Activated T-cell treated with anti-CD3 and anti-CD28 coated beads, Interleukin-2, amount 50 U/mL, for 72 hours (primary cell): ENCODE results near the gene ARX. TPM values are rescaled to one million over a fixed set of nuclear protein-coding genes. Genes with fewer than 3 reads are reported as not detected.
A peak's percentile ranks its signal among the peaks of the same experiment; 100 is the strongest.

ENCODE experiments used
- ATAC-seq, 2 donors: fragments of 150-1000 bp; cut with Tn5 transposase; replicated peaks in 1 of 2; 2 replicates each; pipeline ENCODE4 v1.10.0; 2021; ENCODE audit warnings: moderate library complexity in 2 of 2, mild to moderate bottlenecking in 1 of 2
- DNase-seq, 2 donors: peaks; one replicate each; pipeline ENCODE4 v3.0.0; 2021 to 2022; ENCODE audit warnings: mixed read lengths in 1 of 2
- H3K27ac Mint-ChIP-seq: one replicate; pipeline ENCODE4 v1.8.0; 2022; ENCODE audit warnings: mild to moderate bottlenecking, moderate library complexity, mixed read lengths
- H3K27me3 Mint-ChIP-seq: one replicate; pipeline ENCODE4 v1.8.0; 2022; ENCODE audit warnings: low read depth, mixed read lengths
- H3K36me3 Mint-ChIP-seq, 2 donors: one replicate each; pipeline ENCODE4 v1.8.0; 2022; ENCODE audit warnings: mixed read lengths in 2 of 2, mild to moderate bottlenecking in 1 of 2; ENCODE audit not compliant: insufficient read depth in 2 of 2
- H3K4me1 Mint-ChIP-seq: one replicate; pipeline ENCODE4 v1.8.0; 2022; ENCODE audit warnings: low read depth, mixed read lengths
- H3K4me3 Mint-ChIP-seq, 2 donors: one replicate each; pipeline ENCODE4 v1.8.0; 2022; ENCODE audit warnings: mild to moderate bottlenecking in 2 of 2, mixed read lengths in 2 of 2, moderate library complexity in 2 of 2
- H3K9me3 Mint-ChIP-seq, 2 donors: one replicate each; pipeline ENCODE4 v1.8.0; 2022; ENCODE audit warnings: mixed read lengths in 2 of 2
- total RNA-seq, 2 donors: library from RNA; stranded (reverse); gene quantifications; one replicate each; pipeline ENCODE4 v1.2.3, GENCODE V29; 2022

The ARX gene
- total RNA-seq, 2 donors from 2014 or later, result not detected

DNA sequence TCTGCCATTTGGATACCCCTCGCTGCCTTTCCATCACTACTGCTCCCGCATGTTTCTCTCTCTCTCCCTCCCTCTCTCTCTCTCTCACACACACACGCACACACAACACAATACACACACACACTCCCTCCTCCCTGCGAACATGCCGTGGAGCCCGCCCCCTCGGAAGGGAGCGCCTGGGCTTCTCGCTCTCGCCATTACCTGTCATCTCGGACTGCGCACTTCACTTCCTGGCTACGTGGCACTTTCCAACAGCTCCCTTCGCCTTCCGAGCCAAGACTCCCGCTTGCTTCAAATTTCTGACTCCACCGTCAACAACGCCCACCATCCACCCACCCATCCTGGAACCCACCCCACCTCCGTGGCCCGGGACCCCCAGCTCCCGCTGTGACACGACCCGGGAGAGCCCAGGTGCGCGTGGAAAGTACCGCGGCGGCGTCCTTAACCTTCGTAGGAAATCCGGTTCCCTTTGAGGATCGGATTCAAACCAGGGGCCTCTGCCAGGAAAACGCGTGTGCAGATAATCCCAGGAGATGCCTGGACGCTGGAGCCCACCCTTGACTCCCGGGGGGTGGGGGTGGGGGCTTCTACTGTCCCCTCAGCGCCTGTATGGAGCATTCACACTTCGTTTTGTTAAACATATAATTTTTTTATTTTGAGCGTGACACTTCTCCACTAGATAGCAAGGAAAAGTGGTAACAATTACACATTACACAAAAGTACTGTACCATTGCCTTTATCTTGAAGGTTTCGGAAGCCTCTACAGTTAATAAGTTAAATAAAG lies 12.5 kb downstream of the ARX start:
- ATAC-seq, result peak in 1 of 2 donors; percentile 24
- Mint-ChIP-seq H3K4me1 (peaks cover 23% of the 10 kb centered on the region), H3K9me3 (no peaks in the 10 kb centered on the region), H3K27me3 (peaks cover 48% of the 10 kb centered on the region), H3K27ac (peak overlapping the region; percentile 94), H3K4me3 (peak overlapping the region; percentile 79 to 84), H3K36me3 (peaks cover 2 to 4% of the 10 kb centered on the region in 2 donors)
- DNase-seq, result no peak

DNA sequence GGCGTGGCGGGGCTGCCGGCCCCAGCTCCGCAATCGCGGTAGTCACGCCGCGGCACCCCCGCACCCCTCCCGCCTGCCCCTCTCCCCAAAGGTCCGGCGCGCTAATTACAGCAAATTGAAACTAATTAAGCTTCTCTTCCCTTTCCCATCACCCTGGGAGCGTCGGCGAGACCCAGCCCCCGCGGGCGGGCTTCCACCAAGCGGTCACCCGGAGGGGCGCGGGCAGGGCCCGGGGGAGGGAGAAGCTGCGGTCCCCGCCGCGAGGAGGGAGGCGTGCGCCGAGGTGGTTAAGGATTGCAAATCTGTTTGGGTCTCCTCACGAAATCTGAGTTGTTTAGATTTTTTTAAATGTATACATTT lies 13.1 kb downstream of the ARX start:
- Mint-ChIP-seq H3K27me3 (peaks cover 42% of the 10 kb centered on the region), H3K27ac (no peak overlapping the region), H3K9me3 (no peaks in the 10 kb centered on the region), H3K36me3 (peaks cover 2 to 4% of the 10 kb centered on the region in 2 donors), H3K4me3 (peak overlapping the region; percentile 79 to 84), H3K4me1 (peaks cover 23% of the 10 kb centered on the region)
- no peak for ATAC-seq
- no peak for DNase-seq

DNA sequence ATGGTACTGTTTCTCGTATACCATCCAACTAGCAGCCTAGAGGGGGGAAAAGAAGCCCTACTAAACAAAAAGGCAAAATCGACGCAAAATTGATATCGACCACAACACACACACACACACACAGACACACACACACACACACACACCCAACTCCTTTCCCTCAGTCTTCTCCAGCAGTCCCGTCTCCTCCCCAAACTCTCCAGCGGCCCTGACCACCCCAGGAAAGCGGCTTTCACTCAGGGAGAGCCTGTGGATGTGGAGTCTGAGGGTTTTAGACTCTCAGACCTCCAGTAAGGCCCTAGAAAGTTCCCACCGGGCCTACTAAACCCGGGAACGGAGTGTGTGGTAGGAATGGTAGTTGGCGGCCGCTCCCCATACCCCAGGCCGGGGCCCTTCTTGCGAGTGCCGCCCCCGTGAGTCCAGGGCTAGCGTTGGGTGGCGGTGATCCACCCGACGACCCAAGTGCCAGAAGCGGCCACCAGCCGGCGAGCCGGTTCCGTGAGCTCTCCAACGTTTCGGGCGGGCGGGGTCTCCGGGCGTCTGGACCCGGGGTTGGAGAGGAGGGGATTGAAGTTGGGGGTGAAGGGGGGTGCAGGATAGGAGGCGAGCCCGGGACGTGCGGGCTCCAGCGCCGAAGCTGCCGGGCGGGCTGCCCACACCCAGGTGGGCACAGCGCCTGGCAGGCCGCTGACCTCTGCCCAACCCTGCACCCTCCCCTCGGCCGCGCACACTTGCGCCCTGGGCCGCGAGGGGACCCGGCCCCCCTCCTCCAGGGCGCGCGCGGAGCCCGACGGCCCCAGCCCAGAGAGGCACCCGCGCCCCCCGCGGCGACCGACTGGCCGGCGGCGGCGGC lies 13.7 kb downstream of the ARX start:
- no peak overlapping the region for H3K27ac Mint-ChIP-seq
- no peak overlapping the region for H3K4me3 Mint-ChIP-seq
- peaks cover 23% of the 10 kb centered on the region for H3K4me1 Mint-ChIP-seq
- H3K9me3 Mint-ChIP-seq, result no peaks in the 10 kb centered on the region
- H3K36me3 Mint-ChIP-seq, result peaks cover 2 to 4% of the 10 kb centered on the region in 2 donors
- DNase-seq, result no peak
- ATAC-seq, result no peak
- peaks cover 41% of the 10 kb centered on the region for H3K27me3 Mint-ChIP-seq

DNA sequence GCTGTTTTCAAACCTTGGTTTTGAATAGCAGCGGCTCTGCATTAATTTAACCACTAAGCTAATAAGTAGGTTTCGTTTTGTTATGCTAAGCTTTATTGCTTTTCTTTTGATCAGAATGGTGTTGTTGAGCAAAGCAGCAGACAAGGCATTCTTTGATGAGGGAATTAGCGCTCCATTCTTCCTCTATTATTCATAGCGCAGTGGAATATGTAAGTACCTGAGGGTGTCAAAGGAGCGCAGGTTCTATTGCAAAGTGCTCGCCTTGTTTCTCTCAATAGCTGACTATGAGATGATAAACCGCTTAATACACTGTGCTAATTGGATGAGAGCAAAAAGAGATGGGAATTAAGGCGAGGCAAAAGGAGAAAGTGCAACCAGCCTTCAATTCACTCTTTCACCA lies 16.3 kb downstream of the ARX start:
- Mint-ChIP-seq H3K36me3 (peaks cover 2 to 7% of the 10 kb centered on the region in 2 donors), H3K27me3 (peaks cover 25% of the 10 kb centered on the region), H3K4me1 (peaks cover 13% of the 10 kb centered on the region), H3K4me3 (no peak overlapping the region), H3K9me3 (no peaks in the 10 kb centered on the region), H3K27ac (no peak overlapping the region)
- ATAC-seq (no peak), DNase-seq (no peak)

DNA sequence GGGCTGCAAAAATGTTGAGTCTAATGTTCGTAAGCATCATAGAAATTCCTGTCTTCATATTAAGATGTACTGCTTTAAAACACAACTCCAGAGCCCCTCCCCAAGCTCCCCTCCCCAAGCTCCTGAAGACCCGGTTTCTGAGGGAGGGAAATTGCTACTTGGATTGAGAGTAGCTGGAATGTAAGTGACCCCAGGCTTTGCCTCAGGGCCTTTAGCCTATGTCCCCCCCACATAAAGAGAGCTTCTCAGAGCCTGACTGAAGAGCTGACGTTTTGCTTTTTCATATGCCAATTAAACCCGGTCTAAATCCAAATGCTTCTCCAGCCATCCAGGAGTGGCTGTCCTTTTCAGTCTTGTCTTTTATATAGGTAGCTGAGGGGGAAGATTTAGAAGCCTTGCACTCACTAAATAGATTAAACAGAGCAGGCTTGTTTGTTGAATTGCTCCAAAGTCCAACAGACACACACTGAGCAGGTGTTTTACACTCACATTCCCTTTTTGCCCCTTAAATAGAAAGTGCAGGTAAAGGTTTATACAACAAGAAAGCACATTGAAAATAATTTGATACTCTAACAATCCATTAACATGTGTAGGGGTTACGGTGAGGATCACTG lies 19.6 kb downstream of the ARX start:
- Mint-ChIP-seq H3K27me3 (peaks cover 12% of the 10 kb centered on the region), H3K27ac (no peak overlapping the region), H3K4me3 (no peak overlapping the region), H3K9me3 (no peaks in the 10 kb centered on the region), H3K36me3 (peaks cover 0 to 8% of the 10 kb centered on the region in 2 donors), H3K4me1 (no peaks in the 10 kb centered on the region)
- DNase-seq (no peak), ATAC-seq (no peak)

DNA sequence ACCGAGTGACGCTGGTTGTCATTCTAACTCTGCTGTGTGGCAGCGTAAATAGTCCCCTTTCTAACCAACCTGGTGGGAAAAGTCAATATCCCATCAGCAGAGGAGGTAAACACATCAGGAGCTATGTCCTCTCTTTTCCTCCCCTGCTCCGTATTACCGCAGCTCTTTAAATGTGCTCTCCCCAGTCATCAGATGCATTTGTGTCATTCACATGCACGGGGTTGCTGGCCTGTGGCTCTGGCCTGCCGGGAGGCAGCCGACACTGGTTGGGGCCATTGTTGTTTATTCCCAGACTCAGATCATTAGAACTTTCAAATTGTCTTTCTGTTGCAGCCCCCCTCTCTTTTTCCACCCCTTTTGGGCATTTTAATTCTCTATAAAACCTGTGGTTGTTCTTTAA lies 21.9 kb downstream of the ARX start:
- no peaks in the 10 kb centered on the region for H3K4me1 Mint-ChIP-seq
- DNase-seq (no peak), ATAC-seq (no peak)
- H3K9me3 Mint-ChIP-seq, result no peaks in the 10 kb centered on the region
- no peak overlapping the region for H3K27ac Mint-ChIP-seq
- peaks cover 17% of the 10 kb centered on the region for H3K27me3 Mint-ChIP-seq
- no peak overlapping the region for H3K4me3 Mint-ChIP-seq
- H3K36me3 Mint-ChIP-seq, result peaks cover 0 to 6% of the 10 kb centered on the region in 2 donors

DNA sequence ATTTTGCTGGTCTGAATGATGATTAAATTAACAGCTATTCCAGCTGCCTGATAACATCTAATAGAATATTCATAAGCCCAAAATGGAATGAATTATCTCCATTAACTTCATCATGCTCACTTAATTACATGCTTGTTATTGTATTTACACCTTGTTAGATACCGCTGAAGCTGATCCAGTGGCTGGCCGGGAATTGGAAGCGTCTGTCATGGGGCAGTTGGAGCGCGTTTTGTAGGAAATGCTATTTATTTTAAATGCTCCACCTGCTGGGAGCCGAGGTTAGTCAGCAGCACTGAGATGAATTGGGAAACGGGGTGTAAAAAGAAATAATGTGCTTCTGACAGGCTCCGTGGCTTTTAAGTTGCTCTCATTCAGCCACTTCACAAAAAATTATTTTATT lies 25.2 kb downstream of the ARX start:
- H3K27ac Mint-ChIP-seq, result no peak overlapping the region
- H3K36me3 Mint-ChIP-seq, result peaks cover 1 to 6% of the 10 kb centered on the region in 2 donors
- no peaks in the 10 kb centered on the region for H3K4me1 Mint-ChIP-seq
- DNase-seq (no peak), ATAC-seq (no peak)
- no peaks in the 10 kb centered on the region for H3K9me3 Mint-ChIP-seq
- no peak overlapping the region for H3K4me3 Mint-ChIP-seq
- H3K27me3 Mint-ChIP-seq, result peaks cover 17% of the 10 kb centered on the region

DNA sequence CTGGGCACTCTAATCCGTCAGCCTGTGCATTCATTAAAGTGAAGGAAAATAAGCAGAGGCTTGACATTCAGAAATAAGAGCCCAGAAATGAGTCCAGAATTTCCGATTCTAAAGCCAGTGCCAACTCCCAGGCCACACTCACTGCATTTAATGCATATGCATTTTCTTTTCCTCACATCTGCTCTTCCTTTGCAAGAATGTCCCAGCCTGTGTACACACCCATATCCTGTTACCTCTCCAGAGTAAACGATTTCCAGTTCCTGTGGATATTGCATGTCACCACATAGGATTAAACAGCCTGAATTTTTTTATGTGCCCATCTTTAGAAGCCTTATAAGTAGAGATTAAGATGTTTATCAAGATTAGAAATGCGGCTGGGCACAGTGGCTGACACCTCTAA lies 27.5 kb downstream of the ARX start:
- no peak overlapping the region for H3K27ac Mint-ChIP-seq
- H3K4me1 Mint-ChIP-seq, result no peaks in the 10 kb centered on the region
- peaks cover 1 to 4% of the 10 kb centered on the region in 2 donors for H3K36me3 Mint-ChIP-seq
- H3K4me3 Mint-ChIP-seq, result no peak overlapping the region
- no peaks in the 10 kb centered on the region for H3K9me3 Mint-ChIP-seq
- peaks cover 17% of the 10 kb centered on the region for H3K27me3 Mint-ChIP-seq
- DNase-seq (no peak), ATAC-seq (no peak)

DNA sequence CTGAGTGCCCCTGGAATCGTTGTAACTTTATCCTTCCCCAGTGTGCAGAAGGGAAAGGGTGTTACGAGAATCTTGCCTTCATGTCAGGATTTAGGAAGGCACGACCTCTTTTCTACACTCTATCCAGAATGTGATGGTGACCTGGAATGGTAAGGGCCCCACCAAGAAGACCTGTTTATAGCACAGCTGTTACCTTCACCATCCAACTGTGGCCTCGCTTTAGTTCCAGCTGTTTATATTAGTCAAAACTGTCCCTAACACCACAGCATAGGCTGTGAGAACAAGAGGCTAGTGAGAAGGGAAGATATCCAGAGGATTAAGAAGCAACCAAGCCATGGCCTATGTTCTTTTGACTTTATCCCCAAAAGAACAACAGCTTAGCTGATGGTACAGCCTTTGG lies 28.0 kb downstream of the ARX start:
- Mint-ChIP-seq H3K4me1 (no peaks in the 10 kb centered on the region), H3K36me3 (peaks cover 1 to 4% of the 10 kb centered on the region in 2 donors), H3K4me3 (no peak overlapping the region), H3K27ac (no peak overlapping the region), H3K9me3 (no peaks in the 10 kb centered on the region), H3K27me3 (peaks cover 11% of the 10 kb centered on the region)
- DNase-seq (no peak), ATAC-seq (no peak)

DNA sequence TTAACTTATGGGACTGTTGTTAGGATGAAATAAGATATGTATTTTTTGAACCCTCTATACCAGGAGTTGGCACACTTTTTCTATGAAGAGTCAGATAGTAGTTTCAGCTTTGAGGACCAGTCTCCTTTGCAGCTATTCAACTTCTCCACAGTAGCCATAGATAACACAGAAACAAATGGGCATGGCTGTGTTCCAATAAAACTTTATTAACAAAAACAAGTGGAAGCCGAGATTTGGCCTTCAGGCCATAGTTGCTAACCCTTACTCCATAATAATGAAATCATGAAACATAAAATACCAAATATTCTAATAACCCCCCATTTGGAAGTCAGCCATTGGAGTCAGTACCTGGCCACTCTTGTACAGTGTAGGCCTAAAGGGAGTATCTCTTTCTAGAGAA lies 30.6 kb downstream of the ARX start:
- H3K36me3 Mint-ChIP-seq, result peaks cover 0 to 1% of the 10 kb centered on the region in 2 donors
- ATAC-seq (no peak), DNase-seq (no peak)
- no peak overlapping the region for H3K27ac Mint-ChIP-seq
- H3K4me3 Mint-ChIP-seq, result no peak overlapping the region
- peaks cover 5% of the 10 kb centered on the region for H3K4me1 Mint-ChIP-seq
- H3K27me3 Mint-ChIP-seq, result no peaks in the 10 kb centered on the region
- H3K9me3 Mint-ChIP-seq, result no peaks in the 10 kb centered on the region

DNA sequence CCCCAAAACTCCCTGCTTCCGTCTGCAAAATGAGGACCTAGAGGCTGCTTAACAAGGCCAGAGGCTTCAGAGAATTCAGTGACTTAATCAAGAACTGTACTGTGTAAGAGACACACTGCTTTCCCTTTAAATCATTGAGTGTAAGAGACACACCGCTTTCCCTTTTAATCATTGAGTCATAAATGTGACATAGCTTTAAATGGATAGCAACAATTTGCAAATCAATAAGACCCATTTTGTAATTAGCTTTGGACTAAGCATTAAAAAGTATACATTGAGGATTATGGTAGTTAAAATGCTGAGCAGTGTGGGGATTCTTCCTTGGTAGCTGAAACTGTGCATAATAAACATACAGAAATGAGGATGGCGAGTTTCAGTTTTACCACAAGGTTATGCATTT lies 31.8 kb downstream of the ARX start:
- Mint-ChIP-seq H3K27ac (no peak overlapping the region), H3K9me3 (no peaks in the 10 kb centered on the region), H3K4me3 (no peak overlapping the region), H3K27me3 (no peaks in the 10 kb centered on the region), H3K36me3 (peaks cover 0 to 1% of the 10 kb centered on the region in 2 donors), H3K4me1 (peaks cover 5% of the 10 kb centered on the region)
- ATAC-seq (no peak), DNase-seq (no peak)

DNA sequence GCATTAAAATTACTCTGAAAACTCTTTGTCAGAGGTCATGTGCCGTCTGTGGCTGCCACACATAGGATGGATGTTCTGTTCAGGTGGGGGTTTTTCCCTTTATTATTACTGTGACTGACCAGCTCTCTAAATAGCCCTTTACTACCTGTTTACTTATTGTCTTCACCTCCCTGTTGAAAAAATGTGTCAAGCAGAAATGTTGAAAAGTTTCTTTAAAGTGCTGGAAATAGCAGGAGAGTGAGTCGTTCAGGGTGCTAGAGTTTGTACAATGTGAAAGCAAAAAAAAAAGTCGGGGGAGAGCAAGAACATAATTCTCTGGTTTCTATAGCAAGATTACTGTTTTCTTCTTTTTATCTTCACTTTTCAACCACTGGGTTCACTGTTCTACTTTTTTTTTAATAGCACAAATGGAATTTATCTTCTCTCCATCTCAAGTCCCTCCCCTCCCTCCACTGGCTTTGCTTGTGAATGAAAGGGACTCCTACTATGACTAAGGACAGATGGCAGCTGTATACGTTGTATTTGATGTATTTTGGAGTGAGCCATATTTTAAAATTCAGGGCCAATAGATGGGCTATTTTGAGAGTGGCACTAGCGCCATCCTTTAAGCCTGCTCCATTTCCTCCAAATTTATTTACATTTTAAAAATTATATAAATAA lies 33.3 kb downstream of the ARX start:
- no peaks in the 10 kb centered on the region for H3K27me3 Mint-ChIP-seq

DNA sequence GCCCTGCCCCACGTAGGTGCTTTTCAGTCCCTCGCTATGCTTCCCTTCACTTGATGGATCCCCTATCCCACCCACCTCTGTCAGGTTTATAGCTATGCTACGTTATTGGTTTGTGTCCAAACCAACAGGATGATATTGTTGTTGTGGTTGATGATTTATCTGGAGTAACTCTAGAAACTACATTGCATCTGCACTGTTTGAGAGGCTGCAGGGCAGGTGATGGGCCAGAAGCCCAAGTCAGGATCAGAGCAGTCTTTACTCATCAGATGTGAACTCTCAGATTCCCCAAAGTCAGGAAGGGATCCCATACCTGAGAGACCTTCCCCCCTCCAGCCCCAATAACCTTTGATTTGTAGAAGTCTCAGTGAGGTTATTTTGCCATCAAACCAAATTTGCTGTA lies 34.7 kb downstream of the ARX start:
- Mint-ChIP-seq H3K4me3 (no peak overlapping the region), H3K9me3 (no peaks in the 10 kb centered on the region), H3K36me3 (no peaks in the 10 kb centered on the region), H3K4me1 (peaks cover 5% of the 10 kb centered on the region), H3K27ac (no peak overlapping the region), H3K27me3 (no peaks in the 10 kb centered on the region)
- ATAC-seq (no peak), DNase-seq (no peak)

More for the DNA sequence above, 33.3 kb downstream of the ARX start:
- H3K9me3 Mint-ChIP-seq, result no peaks in the 10 kb centered on the region
- H3K4me3 Mint-ChIP-seq, result no peak overlapping the region
- peaks cover 0 to 1% of the 10 kb centered on the region in 2 donors for H3K36me3 Mint-ChIP-seq
- ATAC-seq (no peak), DNase-seq (no peak)
- H3K27ac Mint-ChIP-seq, result no peak overlapping the region
- H3K4me1 Mint-ChIP-seq, result peaks cover 5% of the 10 kb centered on the region
